ENCODE results near the gene CTSZ. TPM values are rescaled to one million over a fixed set of nuclear protein-coding genes. Genes with fewer than 3 reads are reported as not detected.

CTSZ gene
- total and polyA plus RNA-seq, 4 donors, result 11.8 to 233 (median 188) TPM

DNA sequence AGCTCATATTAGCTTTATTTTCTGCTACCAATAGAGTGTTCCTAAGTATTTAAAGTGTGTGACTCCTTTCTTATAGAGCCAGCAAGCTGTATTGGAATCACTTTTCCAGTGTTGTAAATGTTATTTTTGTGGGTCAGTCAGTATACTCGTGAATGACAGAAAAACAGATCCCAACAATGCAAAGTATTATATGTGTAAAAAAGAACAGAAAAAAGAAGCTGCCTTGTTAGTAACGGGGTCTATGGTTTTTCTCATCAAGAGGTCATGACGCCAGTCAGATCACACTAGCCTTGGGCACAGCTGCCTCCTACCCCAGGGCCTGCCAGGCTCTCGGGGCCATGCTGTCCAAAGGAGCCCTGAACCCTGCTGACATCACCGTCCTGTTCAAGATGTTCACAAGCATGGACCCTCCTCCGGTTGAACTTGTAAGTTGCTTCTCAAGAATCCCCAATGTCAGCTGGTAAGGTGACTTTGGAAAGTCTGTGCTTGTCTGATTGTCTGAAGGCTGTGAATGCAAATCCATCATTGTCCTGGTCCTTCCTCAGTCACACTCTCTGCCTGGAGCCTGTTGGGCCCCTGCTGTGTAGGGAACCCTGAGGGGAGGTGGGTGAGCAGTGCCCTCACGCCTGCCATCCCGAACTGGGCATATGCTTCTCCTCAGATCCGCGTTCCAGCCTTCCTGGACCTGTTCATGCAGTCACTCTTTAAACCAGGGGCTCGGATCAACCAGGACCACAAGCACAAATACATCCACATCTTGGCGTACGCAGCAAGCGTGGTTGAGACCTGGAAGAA, 16.2 kb downstream of the CTSZ start:
- no peaks in the 10 kb centered on the region for H3K9me3 ChIP-seq (ENCODE audit: control insufficient read depth in 4 of 4, low read length in 3 of 4)
- TF ChIP-seq HNF4A (conservative IDR thresholded peaks at IDR 0.05), result no peak
- TF ChIP-seq FOXA2 (IDR thresholded peaks at IDR 0.05), result no peak
- TF ChIP-seq RAD21 (IDR thresholded peaks at IDR 0.05), result no peak
- no peak for TF ChIP-seq FOXA1 (IDR thresholded peaks at IDR 0.05)
- TF ChIP-seq GABPA (IDR thresholded peaks at IDR 0.05 in 1 of 2, conservative IDR thresholded peaks at IDR 0.05 in 1 of 2), result no peak
- TF ChIP-seq, protein P1, sequence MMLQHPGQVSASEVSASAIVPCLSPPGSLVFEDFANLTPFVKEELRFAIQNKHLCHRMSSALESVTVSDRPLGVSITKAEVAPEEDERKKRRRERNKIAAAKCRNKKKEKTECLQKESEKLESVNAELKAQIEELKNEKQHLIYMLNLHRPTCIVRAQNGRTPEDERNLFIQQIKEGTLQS (IDR thresholded peaks at IDR 0.05), result no peak
- no peak for TF ChIP-seq SP1 (IDR thresholded peaks at IDR 0.05)
- TF ChIP-seq EGR1 (IDR thresholded peaks at IDR 0.05; ENCODE audit: low read depth in 2 of 2), result no peak
- TF ChIP-seq RXRA (IDR thresholded peaks at IDR 0.05), result no peak
- TF ChIP-seq, protein P2, sequence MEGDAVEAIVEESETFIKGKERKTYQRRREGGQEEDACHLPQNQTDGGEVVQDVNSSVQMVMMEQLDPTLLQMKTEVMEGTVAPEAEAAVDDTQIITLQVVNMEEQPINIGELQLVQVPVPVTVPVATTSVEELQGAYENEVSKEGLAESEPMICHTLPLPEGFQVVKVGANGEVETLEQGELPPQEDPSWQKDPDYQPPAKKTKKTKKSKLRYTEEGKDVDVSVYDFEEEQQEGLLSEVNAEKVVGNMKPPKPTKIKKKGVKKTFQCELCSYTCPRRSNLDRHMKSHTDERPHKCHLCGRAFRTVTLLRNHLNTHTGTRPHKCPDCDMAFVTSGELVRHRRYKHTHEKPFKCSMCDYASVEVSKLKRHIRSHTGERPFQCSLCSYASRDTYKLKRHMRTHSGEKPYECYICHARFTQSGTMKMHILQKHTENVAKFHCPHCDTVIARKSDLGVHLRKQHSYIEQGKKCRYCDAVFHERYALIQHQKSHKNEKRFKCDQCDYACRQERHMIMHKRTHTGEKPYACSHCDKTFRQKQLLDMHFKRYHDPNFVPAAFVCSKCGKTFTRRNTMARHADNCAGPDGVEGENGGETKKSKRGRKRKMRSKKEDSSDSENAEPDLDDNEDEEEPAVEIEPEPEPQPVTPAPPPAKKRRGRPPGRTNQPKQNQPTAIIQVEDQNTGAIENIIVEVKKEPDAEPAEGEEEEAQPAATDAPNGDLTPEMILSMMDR (IDR thresholded peaks at IDR 0.05; ENCODE audit: low read depth, low read length, missing input control), result no peak
- no peak for TF ChIP-seq NR2F2 (IDR thresholded peaks at IDR 0.05)
- no peak for TF ChIP-seq TAF1 (conservative IDR thresholded peaks at IDR 0.05)
- TF ChIP-seq YY1 (IDR thresholded peaks at IDR 0.05), result no peak
- TF ChIP-seq JUND (IDR thresholded peaks at IDR 0.05), result no peak
- H3K27ac ChIP-seq (ENCODE audit: low read depth in 1 of 2, low read length in 2 of 2), result peak overlapping the region; percentile 81 to 98
- peaks cover 17 to 55% (median 46%) of the 10 kb centered on the region in 4 donors for H3K4me1 ChIP-seq (ENCODE audit: control insufficient read depth in 4 of 4, insufficient read depth in 4 of 4, low read length in 3 of 4)
- WGBS, result 96% methylated on average over 14 of the region's 14 CpGs
- DNase-seq (ENCODE audit: low spot score), result no peak
- no peak overlapping the region for H3K9ac ChIP-seq (ENCODE audit: low read depth in 1 of 2, low read length in 2 of 2)
- no peaks in the 10 kb centered on the region for H3K27me3 ChIP-seq (ENCODE audit: control insufficient read depth in 4 of 4, insufficient read depth in 4 of 4, low read length in 3 of 4)
- peaks cover 7 to 42% (median 26%) of the 10 kb centered on the region in 4 donors for H3K36me3 ChIP-seq (ENCODE audit: control insufficient read depth in 4 of 4, insufficient read depth in 3 of 4, low read depth in 1 of 4, low read length in 3 of 4)
- no peak overlapping the region for H3K4me3 ChIP-seq (ENCODE audit: low read depth in 1 of 3, low read length in 3 of 3)

DNA sequence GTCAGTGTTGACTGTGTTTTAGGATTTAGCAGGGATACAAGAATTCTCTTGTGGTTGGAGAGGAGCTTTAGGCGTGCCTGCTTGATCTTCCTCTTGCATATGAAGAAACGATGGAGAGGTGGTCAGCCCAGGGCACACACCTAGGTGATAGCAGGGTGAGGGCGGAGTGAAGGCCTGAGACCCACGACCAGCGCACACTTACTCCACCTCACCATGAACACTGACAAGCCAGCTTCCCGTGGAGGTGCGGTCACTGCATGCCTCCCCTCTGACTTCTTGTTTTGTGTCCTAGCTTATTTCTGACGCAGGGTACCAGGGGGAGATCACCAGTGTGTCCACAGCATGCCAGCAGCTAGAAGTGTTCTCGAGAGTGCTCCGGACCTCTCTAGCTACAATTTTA, 17.9 kb downstream of the CTSZ start:
- H3K4me1 ChIP-seq (ENCODE audit: control insufficient read depth in 4 of 4, insufficient read depth in 4 of 4, low read length in 3 of 4), result peaks cover 11 to 52% (median 35%) of the 10 kb centered on the region in 4 donors
- no peak for TF ChIP-seq NR2F2 (IDR thresholded peaks at IDR 0.05)
- TF ChIP-seq RAD21 (IDR thresholded peaks at IDR 0.05), result no peak
- no peak overlapping the region for H3K4me3 ChIP-seq (ENCODE audit: low read depth in 1 of 3, low read length in 3 of 3)
- H3K36me3 ChIP-seq (ENCODE audit: control insufficient read depth in 4 of 4, insufficient read depth in 3 of 4, low read depth in 1 of 4, low read length in 3 of 4), result peaks cover 5 to 39% (median 24%) of the 10 kb centered on the region in 4 donors
- WGBS, result 95% methylated on average over 10 of the region's 10 CpGs
- H3K9me3 ChIP-seq (ENCODE audit: control insufficient read depth in 4 of 4, low read length in 3 of 4), result no peaks in the 10 kb centered on the region
- H3K9ac ChIP-seq (ENCODE audit: low read depth in 1 of 2, low read length in 2 of 2), result no peak overlapping the region
- no peaks in the 10 kb centered on the region for H3K27me3 ChIP-seq (ENCODE audit: control insufficient read depth in 4 of 4, insufficient read depth in 4 of 4, low read length in 3 of 4)
- peak; percentile 26 for DNase-seq (ENCODE audit: low spot score)
- no peak overlapping the region for H3K27ac ChIP-seq (ENCODE audit: low read depth in 1 of 2, low read length in 2 of 2)

DNA sequence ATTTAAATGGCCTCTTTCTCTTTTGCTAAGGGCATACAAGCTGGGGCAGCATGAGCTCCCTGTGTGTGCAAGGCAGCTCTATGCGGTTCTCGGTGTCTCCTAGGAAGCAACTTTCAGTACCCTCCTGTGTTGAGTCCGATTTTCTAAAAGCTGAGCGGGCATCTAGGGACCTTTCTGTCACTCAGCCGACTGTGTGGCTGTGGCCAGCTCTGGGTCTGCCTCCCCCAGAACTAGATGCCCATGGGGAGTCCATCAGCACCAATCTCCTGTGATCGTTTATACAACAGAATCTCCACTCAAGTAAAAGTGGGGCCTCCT, 18.5 kb downstream of the CTSZ start:
- peak; percentile 16 for DNase-seq (ENCODE audit: low spot score)
- 96% methylated on average over 6 of the region's 6 CpGs for WGBS
- no peak overlapping the region for H3K27ac ChIP-seq (ENCODE audit: low read depth in 1 of 2, low read length in 2 of 2)
- H3K27me3 ChIP-seq (ENCODE audit: control insufficient read depth in 4 of 4, insufficient read depth in 4 of 4, low read length in 3 of 4), result no peaks in the 10 kb centered on the region
- no peaks in the 10 kb centered on the region for H3K9me3 ChIP-seq (ENCODE audit: control insufficient read depth in 4 of 4, low read length in 3 of 4)
- H3K4me1 ChIP-seq (ENCODE audit: control insufficient read depth in 4 of 4, insufficient read depth in 4 of 4, low read length in 3 of 4), result peaks cover 11 to 53% (median 35%) of the 10 kb centered on the region in 4 donors
- no peak overlapping the region for H3K9ac ChIP-seq (ENCODE audit: low read depth in 1 of 2, low read length in 2 of 2)
- no peak overlapping the region for H3K4me3 ChIP-seq (ENCODE audit: low read depth in 1 of 3, low read length in 3 of 3)
- peaks cover 5 to 39% (median 23%) of the 10 kb centered on the region in 4 donors for H3K36me3 ChIP-seq (ENCODE audit: control insufficient read depth in 4 of 4, insufficient read depth in 3 of 4, low read depth in 1 of 4, low read length in 3 of 4)
- TF ChIP-seq HNF4G (IDR thresholded peaks at IDR 0.05), result no peak
- TF ChIP-seq YY1 (IDR thresholded peaks at IDR 0.05), result no peak
- TF ChIP-seq RAD21 (IDR thresholded peaks at IDR 0.05), result no peak
- TF ChIP-seq, protein P3, sequence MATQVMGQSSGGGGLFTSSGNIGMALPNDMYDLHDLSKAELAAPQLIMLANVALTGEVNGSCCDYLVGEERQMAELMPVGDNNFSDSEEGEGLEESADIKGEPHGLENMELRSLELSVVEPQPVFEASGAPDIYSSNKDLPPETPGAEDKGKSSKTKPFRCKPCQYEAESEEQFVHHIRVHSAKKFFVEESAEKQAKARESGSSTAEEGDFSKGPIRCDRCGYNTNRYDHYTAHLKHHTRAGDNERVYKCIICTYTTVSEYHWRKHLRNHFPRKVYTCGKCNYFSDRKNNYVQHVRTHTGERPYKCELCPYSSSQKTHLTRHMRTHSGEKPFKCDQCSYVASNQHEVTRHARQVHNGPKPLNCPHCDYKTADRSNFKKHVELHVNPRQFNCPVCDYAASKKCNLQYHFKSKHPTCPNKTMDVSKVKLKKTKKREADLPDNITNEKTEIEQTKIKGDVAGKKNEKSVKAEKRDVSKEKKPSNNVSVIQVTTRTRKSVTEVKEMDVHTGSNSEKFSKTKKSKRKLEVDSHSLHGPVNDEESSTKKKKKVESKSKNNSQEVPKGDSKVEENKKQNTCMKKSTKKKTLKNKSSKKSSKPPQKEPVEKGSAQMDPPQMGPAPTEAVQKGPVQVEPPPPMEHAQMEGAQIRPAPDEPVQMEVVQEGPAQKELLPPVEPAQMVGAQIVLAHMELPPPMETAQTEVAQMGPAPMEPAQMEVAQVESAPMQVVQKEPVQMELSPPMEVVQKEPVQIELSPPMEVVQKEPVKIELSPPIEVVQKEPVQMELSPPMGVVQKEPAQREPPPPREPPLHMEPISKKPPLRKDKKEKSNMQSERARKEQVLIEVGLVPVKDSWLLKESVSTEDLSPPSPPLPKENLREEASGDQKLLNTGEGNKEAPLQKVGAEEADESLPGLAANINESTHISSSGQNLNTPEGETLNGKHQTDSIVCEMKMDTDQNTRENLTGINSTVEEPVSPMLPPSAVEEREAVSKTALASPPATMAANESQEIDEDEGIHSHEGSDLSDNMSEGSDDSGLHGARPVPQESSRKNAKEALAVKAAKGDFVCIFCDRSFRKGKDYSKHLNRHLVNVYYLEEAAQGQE (IDR thresholded peaks at IDR 0.05), result no peak
- TF ChIP-seq, protein P1 (IDR thresholded peaks at IDR 0.05), result no peak
- TF ChIP-seq SP1 (IDR thresholded peaks at IDR 0.05), result no peak
- no peak for TF ChIP-seq RXRA (IDR thresholded peaks at IDR 0.05)
- no peak for TF ChIP-seq NR2F2 (IDR thresholded peaks at IDR 0.05)
- TF ChIP-seq, protein P4, sequence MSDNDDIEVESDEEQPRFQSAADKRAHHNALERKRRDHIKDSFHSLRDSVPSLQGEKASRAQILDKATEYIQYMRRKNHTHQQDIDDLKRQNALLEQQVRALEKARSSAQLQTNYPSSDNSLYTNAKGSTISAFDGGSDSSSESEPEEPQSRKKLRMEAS (IDR thresholded peaks at IDR 0.05), result no peak
- TF ChIP-seq, protein P2 (IDR thresholded peaks at IDR 0.05; ENCODE audit: low read depth, low read length, missing input control), result no peak
- TF ChIP-seq HNF4A (conservative IDR thresholded peaks at IDR 0.05), result no peak
